Nucleus accumbens (tissue), 56 donors: ENCODE data around the gene ACSBG1.
A peak's percentile ranks its signal among the peaks of the same experiment; 100 is the strongest.
"Not testable (repeated sequence)": the region's sequence is repeated elsewhere in the genome, so short reads cannot be mapped to it uniquely, and the experiment has no call there.

Experiments
- DNase-seq, 56 donors: peaks; one replicate each; lab custom pipeline; 2025; lab: John Stamatoyannopoulos, UW

ACSBG1 gene

DNA sequence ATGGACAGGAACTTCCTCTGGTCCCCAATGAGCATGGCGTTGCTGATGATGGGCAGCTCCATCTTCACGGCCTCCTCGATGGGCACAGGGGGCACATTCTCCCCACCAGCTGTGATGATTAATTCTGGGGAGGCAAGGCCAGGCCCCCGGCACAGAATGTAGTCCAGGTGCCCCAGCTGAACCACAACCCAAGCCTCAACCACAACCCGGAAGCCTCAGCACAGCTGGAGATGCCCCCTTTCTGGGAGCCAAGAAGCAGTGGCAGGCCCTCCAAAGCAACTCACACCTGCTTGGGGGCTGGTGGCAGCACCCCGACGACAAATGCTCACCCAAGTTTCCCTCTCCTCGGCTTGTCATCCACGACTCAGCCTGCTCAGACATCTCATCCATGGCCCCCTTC, 60.0 kb downstream of the ACSBG1 start:
- no peak for DNase-seq

DNA sequence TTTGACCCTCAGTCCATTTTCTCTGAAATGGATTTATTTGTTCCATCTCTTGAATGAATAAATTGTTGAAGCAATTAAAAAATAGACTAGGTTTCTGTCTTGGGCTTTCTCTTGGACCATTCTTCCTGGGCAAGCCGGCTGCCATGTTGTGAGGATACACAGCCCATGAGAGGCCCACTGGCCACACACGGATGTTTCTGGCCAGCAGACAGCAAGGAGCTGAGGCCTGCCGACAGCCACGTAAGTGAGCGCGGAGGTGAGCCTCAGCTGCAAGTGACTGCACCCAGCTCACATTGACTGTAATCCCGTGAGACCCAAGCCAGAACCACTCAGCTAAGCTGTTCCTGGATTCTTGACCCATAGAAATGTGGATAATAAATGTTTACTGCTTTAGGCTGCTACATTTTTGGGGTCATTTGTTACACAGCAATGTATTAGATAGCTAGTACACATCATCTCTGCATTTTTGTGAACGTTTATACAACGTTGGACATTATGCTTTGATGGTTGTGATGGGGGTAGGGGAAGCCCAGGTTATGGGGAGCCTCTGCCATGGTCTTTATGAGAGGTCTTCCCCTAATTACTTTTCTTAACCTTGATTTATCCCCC, 62.4 kb downstream of the ACSBG1 start:
- DNase-seq = no peak

DNA sequence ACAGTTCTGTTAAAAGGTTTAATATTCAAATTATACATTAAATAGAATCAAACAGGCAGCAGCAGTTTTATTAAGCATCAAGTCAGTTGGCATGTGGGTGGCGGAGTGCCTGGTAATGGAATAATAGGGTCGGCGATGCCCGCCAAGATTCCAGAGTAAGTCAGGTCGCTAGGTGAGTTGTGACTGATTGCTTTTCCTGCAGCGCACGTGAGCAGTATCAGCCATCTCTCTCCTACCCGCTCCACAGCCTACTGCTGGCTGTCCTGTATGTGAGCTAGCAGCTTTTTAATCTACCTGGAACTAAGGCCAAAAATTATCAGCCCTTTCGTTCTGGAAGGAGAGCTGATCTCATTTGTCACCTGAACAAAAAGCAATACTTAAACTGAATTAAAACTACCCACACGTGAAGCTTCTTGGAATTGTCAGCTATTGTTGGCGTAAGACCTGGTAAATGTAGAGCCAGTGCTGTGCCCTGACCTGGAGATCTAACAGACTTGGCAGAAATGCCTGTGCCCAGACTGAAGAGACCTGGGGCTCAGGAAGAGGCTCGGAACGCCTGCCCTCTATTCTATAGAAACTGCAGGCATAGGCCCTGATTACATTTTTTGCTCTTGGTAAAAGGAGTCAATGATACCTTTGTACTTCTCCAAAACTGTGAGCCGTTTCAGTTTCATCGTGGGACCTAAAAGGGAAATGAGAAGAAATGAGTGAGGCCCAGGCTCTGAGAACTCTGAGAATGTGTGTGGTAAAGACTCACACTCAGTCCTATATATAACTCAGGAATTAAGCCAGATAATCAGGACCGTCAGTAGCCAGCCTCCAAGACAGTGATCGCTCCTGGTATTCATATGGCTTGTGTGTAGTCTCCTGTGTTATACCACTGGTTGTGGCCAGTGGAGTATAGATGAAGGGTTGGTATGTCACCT, 63.3 kb downstream of the ACSBG1 start:
- peak in 3 of 56 donors; percentile 9 to 35 (median 17) for DNase-seq

DNA sequence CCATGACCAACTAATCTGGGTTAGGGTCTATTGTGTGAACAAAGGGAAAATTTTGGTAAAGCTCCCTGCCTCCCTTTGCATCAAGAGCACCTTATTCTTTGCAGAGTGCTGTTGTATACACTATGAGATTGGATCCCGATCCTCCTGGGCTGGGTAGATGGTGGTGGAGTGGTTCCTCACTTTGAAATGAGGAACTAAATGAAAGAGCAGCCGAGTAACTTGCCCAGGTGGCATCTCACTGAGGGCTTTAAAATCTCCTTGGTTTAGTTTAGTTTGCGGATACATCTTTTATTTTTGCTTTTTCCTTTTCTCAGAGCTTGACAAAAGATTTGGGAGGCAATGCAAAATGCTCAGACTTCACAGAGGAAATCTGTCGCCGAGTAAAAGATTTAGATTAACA, 65.8 kb downstream of the ACSBG1 start:
- no peak for DNase-seq

DNA sequence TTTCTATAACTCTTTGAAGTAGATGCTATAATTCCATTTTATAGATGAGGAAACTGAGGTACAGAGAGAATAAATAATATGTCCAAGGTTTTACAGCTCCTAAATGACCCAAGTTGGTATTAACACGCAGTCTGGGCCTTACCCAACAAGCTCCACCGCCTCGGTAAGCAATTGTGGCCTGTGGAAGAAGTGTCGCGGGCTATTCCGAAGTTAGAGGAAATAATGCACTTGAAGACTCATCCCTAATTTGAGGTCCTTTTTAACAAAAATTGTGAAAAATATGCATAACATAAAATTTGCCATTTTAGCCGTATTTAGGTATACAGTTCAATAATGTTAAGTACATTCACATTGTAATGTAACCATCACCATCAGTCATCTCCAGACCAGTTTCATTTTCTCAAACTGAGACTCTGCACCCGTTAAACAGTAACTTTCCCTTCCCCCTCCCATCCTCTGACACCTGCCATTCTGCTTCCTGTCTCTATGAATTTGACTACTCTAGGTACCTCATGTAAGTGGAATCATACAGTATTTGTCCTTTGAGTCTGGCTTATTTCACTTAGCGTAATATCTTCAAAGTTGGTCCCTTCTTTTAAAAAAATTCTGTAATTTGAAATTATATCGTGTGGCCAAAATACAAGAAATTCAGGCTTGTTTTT, 67.0 kb downstream of the ACSBG1 start:
- no peak for DNase-seq

DNA sequence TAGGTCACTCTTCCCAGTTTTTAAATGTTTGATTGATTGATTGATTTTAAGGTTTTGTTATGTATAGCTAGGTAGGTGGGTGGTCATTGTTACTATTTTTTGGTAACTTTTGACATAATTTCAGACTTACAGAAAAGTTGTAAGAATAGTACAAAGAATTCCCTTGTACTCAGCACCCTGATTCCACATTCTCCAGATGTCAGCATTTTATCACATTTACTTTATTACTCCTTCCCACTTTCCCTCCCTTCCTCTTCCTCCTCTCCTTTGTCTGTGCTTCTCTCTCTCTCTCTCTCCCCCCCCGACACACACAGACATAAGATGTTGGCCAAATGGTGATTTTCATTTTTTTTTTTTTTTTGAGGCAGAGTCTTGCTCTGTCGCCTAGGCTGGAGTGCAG, 70.4 kb downstream of the ACSBG1 start:
- no peak for DNase-seq

DNA sequence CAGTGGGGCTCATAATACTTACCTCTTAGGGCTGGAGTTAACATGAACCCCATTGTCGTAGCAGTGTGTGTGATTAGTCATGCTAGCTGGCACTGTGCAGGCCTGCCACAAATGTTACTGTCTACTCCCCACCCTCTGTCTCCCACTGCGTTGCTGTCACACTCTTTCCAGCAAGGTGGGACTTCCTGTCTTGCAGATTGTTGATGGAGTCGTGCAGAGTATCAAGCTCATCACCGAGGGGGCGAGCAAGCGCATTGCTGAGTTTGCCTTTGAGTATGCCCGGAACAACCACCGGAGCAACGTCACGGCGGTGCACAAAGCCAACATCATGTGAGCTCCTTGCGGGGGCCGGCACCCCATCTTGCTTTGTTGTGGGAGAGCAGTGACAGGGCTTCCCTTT, 72.3 kb downstream of the ACSBG1 start:
- DNase-seq = peak in 45 of 56 donors; percentile 4 to 92 (median 67)

DNA sequence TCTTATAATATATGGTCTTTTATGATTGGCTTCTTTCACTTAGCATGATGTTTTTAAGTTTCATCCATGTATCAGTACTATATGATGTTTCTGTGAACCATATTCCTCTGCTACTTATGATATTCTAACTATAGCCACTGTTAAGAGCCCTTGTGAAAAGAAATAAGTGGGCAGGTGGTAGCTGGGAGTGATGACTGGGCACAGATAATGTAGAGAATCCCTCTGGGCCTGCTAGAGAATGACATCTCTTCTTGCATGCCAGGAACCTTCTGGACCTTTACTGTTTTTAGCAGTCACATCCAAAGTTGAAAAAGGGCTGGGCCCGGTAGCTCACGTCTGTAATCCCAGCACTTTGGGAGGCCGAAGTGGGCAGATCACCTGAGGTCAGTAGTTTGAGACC, 75.0 kb downstream of the ACSBG1 start:
- DNase-seq = no peak

DNA sequence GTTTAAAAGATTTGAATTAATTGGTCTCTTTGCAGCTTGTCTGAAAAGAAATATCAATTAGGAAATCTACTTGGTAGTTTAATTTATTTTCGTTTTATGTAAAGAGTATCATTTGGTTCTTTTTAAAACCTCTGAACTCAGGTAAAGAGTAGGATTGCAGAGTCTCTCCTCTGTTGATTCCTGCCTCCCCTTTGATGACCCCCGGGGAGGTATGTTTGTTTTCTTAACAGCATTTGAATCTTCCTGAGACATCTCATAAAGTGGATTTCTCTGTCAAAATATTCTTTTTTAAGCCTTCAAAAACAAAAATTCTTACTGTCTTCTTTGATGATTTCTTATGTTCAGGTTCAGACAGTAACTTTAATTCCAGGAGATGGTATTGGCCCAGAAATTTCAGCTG, 77.2 kb downstream of the ACSBG1 start:
- DNase-seq = no peak

DNA sequence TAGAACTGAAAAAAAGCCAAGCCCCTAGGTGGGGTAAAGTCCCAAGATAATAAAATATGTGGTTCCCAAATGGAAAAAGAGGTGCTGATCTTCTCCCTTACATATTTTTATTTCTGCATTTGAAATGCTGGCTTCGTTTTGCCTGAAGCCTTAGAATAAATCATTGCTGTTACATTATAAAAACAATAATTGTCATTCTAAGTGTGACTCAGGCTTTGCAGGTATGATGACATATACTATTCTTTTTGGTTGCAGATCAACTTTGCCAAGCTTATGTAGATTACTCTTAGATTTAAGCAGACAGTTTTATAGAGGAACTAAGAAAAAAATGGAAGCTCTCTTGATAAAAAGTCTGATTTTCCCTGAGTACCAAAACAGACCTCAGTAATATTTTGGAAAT, 77.7 kb downstream of the ACSBG1 start:
- no peak for DNase-seq

DNA sequence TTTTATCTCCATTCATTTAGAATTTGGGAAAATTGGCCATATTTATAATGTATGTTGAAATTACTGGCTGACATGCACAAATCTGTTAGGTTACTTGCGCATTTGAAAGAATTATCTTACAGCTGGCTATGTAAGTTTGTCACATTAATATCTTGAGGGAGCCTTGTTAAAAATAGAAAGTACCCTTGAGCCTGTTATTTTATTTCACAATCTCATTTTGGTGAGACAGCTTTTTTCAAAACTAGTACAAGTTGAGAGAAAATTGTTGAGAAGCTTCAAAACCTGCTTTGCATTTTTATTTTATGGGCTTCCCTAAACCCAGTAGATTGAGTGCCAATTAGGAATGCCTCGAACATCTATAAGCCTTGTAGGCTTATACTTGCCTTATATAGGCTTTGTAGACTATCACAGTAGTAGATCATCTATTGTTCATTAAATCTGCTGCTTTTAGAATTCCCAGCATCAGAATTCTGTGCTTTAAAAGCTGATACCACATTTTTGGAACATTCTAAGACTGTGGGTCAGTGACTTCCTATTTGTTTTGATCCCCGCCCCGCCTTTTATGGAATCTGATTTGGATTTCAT, 78.9 kb downstream of the ACSBG1 start:
- DNase-seq = no peak

DNA sequence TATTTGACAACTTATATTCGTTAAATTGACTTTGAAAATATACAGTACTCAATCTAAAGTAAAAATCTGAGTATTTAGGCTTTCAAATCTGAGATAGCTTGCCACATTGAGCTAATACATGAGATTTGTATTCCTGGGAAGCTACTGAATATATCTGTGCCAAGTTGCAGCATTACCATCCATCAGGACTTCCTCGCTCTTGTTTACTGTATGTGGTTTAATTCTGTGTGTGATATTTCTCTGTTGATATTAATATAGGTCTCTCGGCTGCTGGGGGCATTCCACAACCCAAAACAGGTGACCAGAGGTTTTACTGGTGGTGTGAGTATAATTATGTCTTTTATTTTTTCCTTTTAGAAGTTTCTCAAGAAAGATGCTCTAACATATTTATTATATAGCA, 79.4 kb downstream of the ACSBG1 start:
- no peak for DNase-seq

DNA sequence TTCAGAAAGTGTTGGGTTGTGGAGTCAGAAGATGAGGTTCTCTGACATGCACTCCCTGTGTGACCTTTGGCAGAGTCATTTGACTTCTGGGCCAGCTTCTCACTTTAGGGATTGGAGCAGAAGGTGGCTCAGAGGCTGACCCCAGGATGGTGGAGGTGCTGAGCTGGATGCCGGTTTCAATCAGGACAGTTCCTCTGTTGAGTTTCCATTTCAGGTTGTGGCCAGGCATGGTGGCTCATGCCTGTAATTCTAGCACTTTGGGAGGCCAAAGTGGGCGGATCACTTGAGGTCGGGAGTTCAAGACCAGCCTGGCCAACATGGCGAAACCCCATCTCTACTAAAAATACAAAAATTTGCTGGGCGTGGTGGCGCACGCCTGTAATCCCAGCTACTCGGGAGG, 83.3 kb downstream of the ACSBG1 start:
- not testable (repeated sequence) for DNase-seq

DNA sequence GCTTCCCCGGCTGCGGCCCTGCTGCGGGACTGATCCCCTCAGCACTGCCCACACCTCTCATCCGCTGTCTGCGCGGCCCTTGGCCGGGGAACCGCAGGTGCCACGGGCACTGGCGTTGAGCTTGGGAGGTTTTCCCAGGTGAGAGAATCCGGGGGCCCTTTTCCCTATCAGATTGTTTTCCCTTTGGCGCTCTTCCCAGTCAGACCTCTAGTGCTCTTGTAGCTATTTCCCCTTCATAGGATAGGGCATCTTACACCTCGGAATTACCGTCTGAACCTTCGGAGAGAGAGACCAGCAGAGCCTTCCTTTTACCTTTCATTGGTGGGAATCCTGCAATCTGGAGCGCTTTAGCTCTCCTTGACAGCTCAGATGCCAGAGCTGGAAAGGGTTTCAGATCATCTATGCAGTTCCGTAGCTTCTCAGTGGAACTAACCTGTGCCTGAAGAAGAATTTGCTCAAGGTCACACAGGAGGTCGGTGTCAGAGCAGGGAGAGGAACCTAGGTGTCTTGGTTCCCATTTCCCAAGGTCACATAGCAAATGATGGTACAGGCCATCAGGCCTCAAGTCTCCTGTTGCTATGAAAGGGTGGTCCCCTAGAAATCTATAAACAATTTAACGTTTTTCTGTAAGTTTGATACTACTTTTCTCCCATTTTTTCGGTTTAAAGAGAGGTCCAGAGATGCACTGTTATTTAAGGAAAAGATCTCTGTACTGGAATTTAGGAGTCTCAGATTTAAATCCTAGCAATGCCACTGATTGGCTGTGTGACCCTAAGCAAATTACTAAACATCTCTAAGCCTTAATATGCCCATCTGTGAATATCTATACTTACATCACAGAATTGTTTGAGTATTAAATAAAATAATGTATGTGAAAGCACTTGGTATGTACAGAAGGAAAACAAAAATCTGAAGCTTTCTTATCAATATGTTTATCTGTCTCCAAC, 84.3 kb downstream of the ACSBG1 start:
- DNase-seq = peak in 6 of 56 donors; percentile 27 to 51 (median 42)

DNA sequence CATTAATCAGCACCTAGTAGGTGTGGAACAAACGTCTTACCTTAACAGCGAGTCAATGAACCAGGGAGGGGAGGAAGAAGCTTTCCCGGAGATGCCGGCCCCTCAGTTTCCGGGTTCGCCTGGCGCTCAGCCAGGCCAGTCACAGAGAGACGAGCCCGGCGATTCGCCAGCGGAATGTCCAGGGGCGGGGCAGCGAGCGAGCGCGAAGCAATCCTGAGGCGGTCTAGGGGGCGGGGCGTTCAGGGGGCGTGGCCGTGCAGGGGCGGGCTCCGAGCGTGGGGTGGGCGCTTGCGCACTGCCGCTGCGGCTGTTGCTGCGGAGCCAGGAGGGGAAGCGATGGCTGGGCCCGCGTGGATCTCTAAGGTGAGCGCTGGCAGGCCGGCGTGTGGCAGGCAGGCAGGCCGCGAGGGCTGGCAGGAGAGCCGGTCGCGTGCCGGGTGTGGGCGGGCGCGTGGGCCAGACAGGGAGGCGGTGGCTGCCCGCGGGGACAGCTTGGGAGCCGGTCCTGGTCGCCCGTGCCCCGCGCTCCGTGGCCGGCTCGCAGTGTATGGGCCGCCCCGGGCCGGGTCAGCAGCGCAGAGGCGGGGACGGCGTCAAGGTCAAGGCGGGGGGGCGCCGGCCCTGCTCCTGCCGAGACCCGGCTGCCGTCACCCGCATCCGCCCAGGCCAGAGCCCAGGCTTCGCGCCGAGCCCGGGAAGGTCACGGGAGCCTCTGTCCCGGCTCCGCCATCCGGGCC, 85.1 kb downstream of the ACSBG1 start, which contains the start of gene IDH3A:
TSS of gene IDH3A (plus strand) at position 295 of the 737 bp plus-strand sequence. CDS start at position 337, 42 bp downstream.
- DNase-seq = peak; percentile 72 to 99 (median 97)

DNA sequence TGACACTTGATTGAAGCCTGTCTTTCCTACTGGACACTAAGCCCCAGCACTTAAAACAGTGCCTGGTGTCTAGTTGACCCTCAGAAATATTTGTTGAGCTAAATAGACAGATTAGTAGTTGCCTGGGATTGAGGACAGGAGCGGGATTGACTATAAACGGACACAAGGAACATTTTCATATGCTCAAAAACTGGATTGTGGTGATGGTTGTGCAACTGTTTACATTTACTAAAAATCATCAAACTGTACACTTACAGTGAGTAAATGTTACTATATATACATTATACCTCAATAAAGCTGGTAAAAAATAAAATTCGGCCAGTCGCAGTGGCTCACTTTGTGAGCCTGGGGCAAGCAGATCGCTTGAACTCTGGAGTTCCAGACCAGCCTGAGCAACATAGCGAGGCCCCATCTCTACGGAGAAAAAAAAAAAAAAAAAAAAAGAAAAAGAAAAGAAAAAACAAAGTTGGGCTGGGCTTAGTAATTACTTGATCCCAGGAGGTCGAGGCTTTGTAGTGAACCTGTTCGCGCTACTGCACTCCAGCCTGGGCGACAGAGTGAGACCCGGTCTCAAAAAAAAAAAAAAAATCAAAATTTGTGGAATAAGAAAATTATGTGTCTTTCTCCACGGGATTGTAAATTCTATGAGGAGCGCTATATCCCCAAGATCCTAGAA, 85.8 kb downstream of the ACSBG1 start:
- DNase-seq = no peak

DNA sequence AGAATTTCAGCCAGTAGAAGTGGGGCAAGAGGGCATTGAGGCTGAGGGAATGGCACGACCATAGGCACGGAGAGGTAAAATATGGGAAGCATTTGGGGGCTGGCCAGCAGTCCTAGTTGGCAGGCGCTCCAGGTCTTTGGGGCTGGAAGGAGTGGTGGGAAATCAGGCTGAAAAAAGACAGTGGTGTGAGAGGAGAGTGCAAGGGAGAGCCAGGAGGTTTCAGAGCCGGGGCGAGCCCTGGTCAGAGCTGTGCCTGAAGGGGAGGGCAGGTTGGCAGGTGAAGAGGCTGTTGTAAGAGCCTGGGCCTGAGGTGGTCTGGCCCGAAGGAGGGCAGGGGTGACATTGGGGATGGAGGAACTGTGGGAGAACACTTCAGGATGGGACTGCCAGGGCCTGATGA, 86.8 kb downstream of the ACSBG1 start:
- DNase-seq = no peak

DNA sequence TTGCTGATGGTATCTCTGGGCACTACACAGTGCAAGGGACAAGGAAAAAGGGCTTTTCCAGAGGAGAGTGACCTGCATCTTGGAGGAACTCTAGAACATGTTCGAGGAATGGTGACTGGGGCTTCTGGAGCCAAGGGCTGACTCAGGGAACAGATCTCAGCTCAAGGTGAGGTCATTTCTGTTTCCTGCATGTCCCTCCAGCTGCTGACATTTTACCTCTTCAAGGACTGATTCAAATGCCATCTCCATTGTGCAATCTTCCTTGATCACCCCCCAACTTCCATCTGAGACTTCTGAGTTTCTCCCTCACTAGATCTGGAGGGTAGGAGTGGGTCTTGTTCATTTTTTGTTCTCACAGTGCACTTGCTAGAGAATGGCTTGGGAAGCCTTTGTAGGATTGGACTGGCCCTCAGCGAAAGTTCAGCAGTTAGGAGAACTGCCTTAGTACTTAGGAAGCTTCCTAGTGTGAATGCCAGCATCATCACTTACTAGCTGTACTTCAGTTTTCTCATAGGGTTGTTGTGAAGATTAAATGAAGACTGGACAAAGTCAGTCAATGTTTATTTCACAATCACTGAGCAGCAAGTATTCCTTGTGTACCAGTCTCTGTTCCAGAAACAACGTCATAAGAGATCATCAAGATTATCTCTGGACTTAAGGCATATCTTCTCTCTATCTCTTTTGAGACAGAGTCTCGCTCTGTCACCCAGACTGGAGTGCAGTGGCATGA, 87.8 kb downstream of the ACSBG1 start:
- no peak for DNase-seq
